SK-N-SH (cell line): Measurements from ENCODE around the gene AHDC1. TPM values are rescaled to one million over a fixed set of nuclear protein-coding genes. Genes with fewer than 3 reads are reported as not detected.

Experiments used
- CTCF ChIA-PET: fragments of 300-600, 350-600 bp; formaldehyde crosslinking; extraction: SDS; loops from one replicate; lab custom pipeline; 2021; lab: Yijun Ruan, JAX
- POLR2A ChIA-PET: fragments of 350-600 bp; sonication (Branson Sonifier 250); formaldehyde crosslinking; extraction: SDS; loops from one replicate; lab custom pipeline; 2020; ENCODE audit warnings: antibody characterized with exemption, inconsistent platforms; lab: Yijun Ruan, JAX
- DNase-seq: peaks from one replicate; pipeline ENCODE4 v3.0.0; 2012
- H2AFZ ChIP-seq: fragments of 200-600 bp; sonication (generic); 2 replicates; pipeline ENCODE4 v1.8.1; 2016; ENCODE audit warnings: antibody characterized with exemption, mild to moderate bottlenecking, low read depth
- H3F3A ChIP-seq: fragments of 200-600 bp; sonication (generic); replicated peaks from 2 replicates; pipeline ENCODE3; 2016; ENCODE audit warnings: antibody characterized with exemption, mild to moderate bottlenecking; ENCODE audit not compliant: insufficient read depth
- H3K27ac ChIP-seq, 2 experiments: fragments of 200-500 bp in 1 of 2; fragments of 200-600 bp in 1 of 2; sonication (Bioruptor generic) in 1 of 2; sonication (generic), shearing (Covaris generic) in 1 of 2; 2 replicates each; pipeline versions ENCODE4 v1.5.1 to v1.6.1; 2014 to 2016; ENCODE audit warnings: low read depth in 2 of 2, inconsistent platforms in 1 of 2, low read length in 1 of 2, mild to moderate bottlenecking in 1 of 2, mixed read lengths in 1 of 2
- H3K27me3 ChIP-seq: fragments of 200-600 bp; sonication (generic), shearing (Covaris generic); 2 replicates; pipeline ENCODE4 v1.6.1; 2016; ENCODE audit warnings: mixed run types; ENCODE audit not compliant: insufficient read depth
- H3K36me3 ChIP-seq, 2 experiments: fragments of 200-500 bp in 1 of 2; fragments of 200-600 bp in 1 of 2; sonication (Bioruptor generic) in 1 of 2; sonication (generic) in 1 of 2; replicated peaks in 1 of 2; 2 replicates each; pipeline versions ENCODE3 to v1.5.1; 2014 to 2016; ENCODE audit warnings: low read length in 1 of 2, mild to moderate bottlenecking in 1 of 2; ENCODE audit not compliant: insufficient read depth in 2 of 2, control insufficient read depth in 1 of 2
- H3K4me1 ChIP-seq, 2 experiments: fragments of 200-500 bp in 1 of 2; fragments of 200-600 bp in 1 of 2; sonication (Bioruptor generic) in 1 of 2; sonication (generic), shearing (Covaris generic) in 1 of 2; 2 replicates each; pipeline versions ENCODE4 v1.5.1 to v1.6.1; 2014 to 2016; ENCODE audit warnings: low read depth in 1 of 2, low read length in 1 of 2, mixed run types in 1 of 2; ENCODE audit not compliant: insufficient read depth in 2 of 2, control insufficient read depth in 1 of 2
- H3K4me2 ChIP-seq: fragments of 200-600 bp; sonication (generic), shearing (Covaris generic); 2 replicates; pipeline ENCODE4 v1.6.1; 2017; ENCODE audit warnings: mixed run types
- H3K4me3 ChIP-seq, 2 experiments: fragments of 200-500 bp in 1 of 2; fragments of 200-600 bp in 1 of 2; sonication (Bioruptor generic) in 1 of 2; sonication (generic), shearing (Covaris generic) in 1 of 2; 2 replicates each; pipeline versions ENCODE4 v1.5.1 to v1.8.1; 2014 to 2016; ENCODE audit warnings: low read depth in 2 of 2, inconsistent platforms in 1 of 2, low read length in 1 of 2, mild to moderate bottlenecking in 1 of 2, mixed read lengths in 1 of 2, moderate library complexity in 1 of 2
- H3K79me2 ChIP-seq: fragments of 200-600 bp; sonication (generic); 2 replicates; pipeline ENCODE4 v1.8.1; 2017; ENCODE audit warnings: mild to moderate bottlenecking; ENCODE audit not compliant: insufficient read depth
- H3K9ac ChIP-seq: fragments of 200-600 bp; sonication (generic); 2 replicates; pipeline ENCODE4 v1.6.1; 2017; ENCODE audit warnings: mixed run types
- H3K9me2 ChIP-seq: fragments of 200-600 bp; sonication (generic); 2 replicates; pipeline ENCODE4 v1.6.1; 2017; ENCODE audit warnings: mixed run types
- H3K9me3 ChIP-seq: fragments of 200-600 bp; sonication (generic); 2 replicates; pipeline ENCODE4 v1.6.1; 2017; ENCODE audit warnings: mixed run types, mild to moderate bottlenecking, moderate library complexity
- H4K20me1 ChIP-seq: fragments of 200-600 bp; sonication (generic); 2 replicates; pipeline ENCODE4 v1.6.1; 2017; ENCODE audit warnings: mild to moderate bottlenecking, mixed run types; ENCODE audit not compliant: insufficient read depth
- ELF1 ChIP-seq: IDR thresholded peaks from 2 replicates; pipeline ENCODE4 v1.4.0; 2012
- EP300 ChIP-seq, 2 experiments: IDR thresholded peaks; 2 replicates each; pipeline versions ENCODE4 v1.4.0 to v1.6.1; 2012; ENCODE audit warnings: borderline replicate concordance in 1 of 2, low read depth in 1 of 2, low read length in 1 of 2
- EZH2phosphoT487 ChIP-seq: fragments of 200-600 bp; sonication (generic); IDR thresholded peaks from 2 replicates; pipeline ENCODE4 v1.6.1; 2017; ENCODE audit warnings: low read depth, mixed run types, mild to moderate bottlenecking, antibody characterized with exemption, moderate library complexity, borderline replicate concordance
- GABPA ChIP-seq: IDR thresholded peaks from 2 replicates; pipeline ENCODE4 v1.4.0; 2012; ENCODE audit warnings: low read depth, mild to moderate bottlenecking
- MEF2A ChIP-seq: IDR thresholded peaks from 2 replicates; pipeline ENCODE4 v1.4.0; 2012; ENCODE audit warnings: low read depth, borderline replicate concordance
- POLR2AphosphoS5 ChIP-seq: IDR thresholded peaks from 2 replicates; pipeline ENCODE4 v1.6.1; 2012; ENCODE audit warnings: low read depth, low read length
- RAD21 ChIP-seq: IDR thresholded peaks from 2 replicates; pipeline ENCODE4 v1.6.1; 2012; ENCODE audit warnings: mild to moderate bottlenecking, low read length
- TEAD4 ChIP-seq: IDR thresholded peaks from 2 replicates; pipeline ENCODE4 v1.4.0; 2012; ENCODE audit warnings: mild to moderate bottlenecking, borderline replicate concordance; ENCODE audit not compliant: insufficient read depth
- YY1 ChIP-seq: IDR thresholded peaks from 2 replicates; pipeline ENCODE4 v1.4.0; 2012; ENCODE audit warnings: low read depth, mild to moderate bottlenecking
- WGBS: methylation state at CpG from one replicate; pipeline ENCODE4 v1.1.6; 2017; ENCODE audit warnings: low lambda C conversion rate; 5-methylcytosine and 5-hydroxymethylcytosine counted together
- polyA plus RNA-seq, 3 experiments: library from polyadenylated mRNA; depleted of rRNA; stranded (reverse); fragments of >200 nt; gene quantifications; 2 replicates each; pipeline ENCODE4 v1.2.3, GENCODE V29; 2012
- TF ChIP-seq, protein P1 (sequence below): IDR thresholded peaks from 2 replicates; pipeline ENCODE4 v1.6.1; 2012; ENCODE audit warnings: mild to moderate bottlenecking, low read depth, low read length, moderate library complexity
- TF ChIP-seq, protein P2 (sequence below): IDR thresholded peaks from 2 replicates; pipeline ENCODE4; 2012
- TF ChIP-seq, protein P3 (sequence below): fragments of 150-350 bp; IDR thresholded peaks from 2 replicates; pipeline ENCODE4 v1.6.1; 2016; ENCODE audit warnings: mild to moderate bottlenecking, low read depth, low read length
- TF ChIP-seq, protein P4 (sequence below): fragments of 200-600 bp; sonication (generic); IDR thresholded peaks from 2 replicates; pipeline ENCODE4 v1.6.1; 2017; ENCODE audit warnings: antibody characterized with exemption, mild to moderate bottlenecking, moderate library complexity

Gene AHDC1
- polyA plus RNA-seq, 1 of the 3 experiments (the other 2 are of a cell fraction), result 8.5 TPM

DNA sequence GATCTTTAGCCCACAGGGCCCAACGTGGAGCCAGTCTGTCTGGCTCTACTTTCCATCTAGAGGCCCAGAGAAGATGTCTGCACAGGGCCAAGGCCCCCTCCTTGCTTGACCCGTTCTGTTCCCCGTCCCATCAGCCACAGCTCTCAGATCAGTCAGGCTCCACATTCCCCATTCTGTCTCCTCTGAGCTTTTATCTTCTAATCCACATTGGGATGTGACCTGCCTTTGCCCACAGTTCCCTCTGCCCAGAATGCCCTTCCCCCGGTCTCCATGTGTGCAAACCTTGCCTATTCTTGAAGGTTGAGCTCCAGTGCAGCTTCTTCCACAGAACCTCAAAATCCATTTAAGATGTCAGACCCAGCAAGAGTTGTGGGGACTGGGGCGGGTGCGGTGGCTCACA, 60.7 kb downstream of the AHDC1 start:
- POLR2A ChIA-PET, result no interaction called here
- H3K79me2 ChIP-seq, result peaks cover 47% of the 10 kb centered on the region

More for the DNA sequence above, 60.7 kb downstream of the AHDC1 start:
- Histone ChIP-seq H3F3A (peaks cover 32% of the 10 kb centered on the region), H3K9me3 (no peaks in the 10 kb centered on the region), H2AFZ (no peak overlapping the region), H3K9ac (peak overlapping the region; percentile 30; the same call in 1 of the 2 replicates), H3K9me2 (no peaks in the 10 kb centered on the region), H3K27ac (peak overlapping the region; percentile 81 to 93), H3K27me3 (no peaks in the 10 kb centered on the region), H4K20me1 (no peaks in the 10 kb centered on the region), H3K4me3 (no peak overlapping the region), H3K36me3 (peaks cover 0 to 24% of the 10 kb centered on the region in 2 experiments), H3K4me2 (0 out of 2 replicates have a peak overlapping the region, but pooled peaks have one; percentile 31), H3K4me1 (peaks cover 22 to 54% of the 10 kb centered on the region in 2 experiments; a peak in 3 of 4 replicates)
- TF ChIP-seq YY1 (no peak), POLR2AphosphoS5 (no peak), EP300 (IDR thresholded peaks at IDR 0.05; ENCODE audit: borderline replicate concordance in 1 of 2, low read depth in 1 of 2, low read length in 1 of 2) (no peak), RAD21 (no peak), TEAD4 (no peak), ELF1 (no peak), GABPA (no peak), EZH2phosphoT487 (no peak), MEF2A (no peak)
- TF ChIP-seq, protein P1, sequence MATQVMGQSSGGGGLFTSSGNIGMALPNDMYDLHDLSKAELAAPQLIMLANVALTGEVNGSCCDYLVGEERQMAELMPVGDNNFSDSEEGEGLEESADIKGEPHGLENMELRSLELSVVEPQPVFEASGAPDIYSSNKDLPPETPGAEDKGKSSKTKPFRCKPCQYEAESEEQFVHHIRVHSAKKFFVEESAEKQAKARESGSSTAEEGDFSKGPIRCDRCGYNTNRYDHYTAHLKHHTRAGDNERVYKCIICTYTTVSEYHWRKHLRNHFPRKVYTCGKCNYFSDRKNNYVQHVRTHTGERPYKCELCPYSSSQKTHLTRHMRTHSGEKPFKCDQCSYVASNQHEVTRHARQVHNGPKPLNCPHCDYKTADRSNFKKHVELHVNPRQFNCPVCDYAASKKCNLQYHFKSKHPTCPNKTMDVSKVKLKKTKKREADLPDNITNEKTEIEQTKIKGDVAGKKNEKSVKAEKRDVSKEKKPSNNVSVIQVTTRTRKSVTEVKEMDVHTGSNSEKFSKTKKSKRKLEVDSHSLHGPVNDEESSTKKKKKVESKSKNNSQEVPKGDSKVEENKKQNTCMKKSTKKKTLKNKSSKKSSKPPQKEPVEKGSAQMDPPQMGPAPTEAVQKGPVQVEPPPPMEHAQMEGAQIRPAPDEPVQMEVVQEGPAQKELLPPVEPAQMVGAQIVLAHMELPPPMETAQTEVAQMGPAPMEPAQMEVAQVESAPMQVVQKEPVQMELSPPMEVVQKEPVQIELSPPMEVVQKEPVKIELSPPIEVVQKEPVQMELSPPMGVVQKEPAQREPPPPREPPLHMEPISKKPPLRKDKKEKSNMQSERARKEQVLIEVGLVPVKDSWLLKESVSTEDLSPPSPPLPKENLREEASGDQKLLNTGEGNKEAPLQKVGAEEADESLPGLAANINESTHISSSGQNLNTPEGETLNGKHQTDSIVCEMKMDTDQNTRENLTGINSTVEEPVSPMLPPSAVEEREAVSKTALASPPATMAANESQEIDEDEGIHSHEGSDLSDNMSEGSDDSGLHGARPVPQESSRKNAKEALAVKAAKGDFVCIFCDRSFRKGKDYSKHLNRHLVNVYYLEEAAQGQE, result no peak
- TF ChIP-seq, protein P2, sequence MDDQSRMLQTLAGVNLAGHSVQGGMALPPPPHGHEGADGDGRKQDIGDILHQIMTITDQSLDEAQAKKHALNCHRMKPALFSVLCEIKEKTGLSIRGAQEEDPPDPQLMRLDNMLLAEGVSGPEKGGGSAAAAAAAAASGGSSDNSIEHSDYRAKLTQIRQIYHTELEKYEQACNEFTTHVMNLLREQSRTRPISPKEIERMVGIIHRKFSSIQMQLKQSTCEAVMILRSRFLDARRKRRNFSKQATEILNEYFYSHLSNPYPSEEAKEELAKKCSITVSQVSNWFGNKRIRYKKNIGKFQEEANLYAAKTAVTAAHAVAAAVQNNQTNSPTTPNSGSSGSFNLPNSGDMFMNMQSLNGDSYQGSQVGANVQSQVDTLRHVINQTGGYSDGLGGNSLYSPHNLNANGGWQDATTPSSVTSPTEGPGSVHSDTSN, result no peak
- TF ChIP-seq, protein P3, sequence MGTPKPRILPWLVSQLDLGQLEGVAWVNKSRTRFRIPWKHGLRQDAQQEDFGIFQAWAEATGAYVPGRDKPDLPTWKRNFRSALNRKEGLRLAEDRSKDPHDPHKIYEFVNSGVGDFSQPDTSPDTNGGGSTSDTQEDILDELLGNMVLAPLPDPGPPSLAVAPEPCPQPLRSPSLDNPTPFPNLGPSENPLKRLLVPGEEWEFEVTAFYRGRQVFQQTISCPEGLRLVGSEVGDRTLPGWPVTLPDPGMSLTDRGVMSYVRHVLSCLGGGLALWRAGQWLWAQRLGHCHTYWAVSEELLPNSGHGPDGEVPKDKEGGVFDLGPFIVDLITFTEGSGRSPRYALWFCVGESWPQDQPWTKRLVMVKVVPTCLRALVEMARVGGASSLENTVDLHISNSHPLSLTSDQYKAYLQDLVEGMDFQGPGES, result no peak
- TF ChIP-seq, protein P4, sequence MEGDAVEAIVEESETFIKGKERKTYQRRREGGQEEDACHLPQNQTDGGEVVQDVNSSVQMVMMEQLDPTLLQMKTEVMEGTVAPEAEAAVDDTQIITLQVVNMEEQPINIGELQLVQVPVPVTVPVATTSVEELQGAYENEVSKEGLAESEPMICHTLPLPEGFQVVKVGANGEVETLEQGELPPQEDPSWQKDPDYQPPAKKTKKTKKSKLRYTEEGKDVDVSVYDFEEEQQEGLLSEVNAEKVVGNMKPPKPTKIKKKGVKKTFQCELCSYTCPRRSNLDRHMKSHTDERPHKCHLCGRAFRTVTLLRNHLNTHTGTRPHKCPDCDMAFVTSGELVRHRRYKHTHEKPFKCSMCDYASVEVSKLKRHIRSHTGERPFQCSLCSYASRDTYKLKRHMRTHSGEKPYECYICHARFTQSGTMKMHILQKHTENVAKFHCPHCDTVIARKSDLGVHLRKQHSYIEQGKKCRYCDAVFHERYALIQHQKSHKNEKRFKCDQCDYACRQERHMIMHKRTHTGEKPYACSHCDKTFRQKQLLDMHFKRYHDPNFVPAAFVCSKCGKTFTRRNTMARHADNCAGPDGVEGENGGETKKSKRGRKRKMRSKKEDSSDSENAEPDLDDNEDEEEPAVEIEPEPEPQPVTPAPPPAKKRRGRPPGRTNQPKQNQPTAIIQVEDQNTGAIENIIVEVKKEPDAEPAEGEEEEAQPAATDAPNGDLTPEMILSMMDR, result no peak
- CTCF ChIA-PET, result interaction anchor here (2.6 to 14.9 kb wide), 2 partner anchors 12 to 63 kb away, joined by 9 to 176 read pairs; no protein-coding TSS in a partner anchor
- WGBS, result 96% methylated on average over 3 of the region's 6 CpGs
- DNase-seq, result no peak
